CD14-positive monocyte (primary cell): ENCODE results near the gene RNF180. TPM values are rescaled to one million over a fixed set of nuclear protein-coding genes. Genes with fewer than 3 reads are reported as not detected.

Experiments used
- DNase-seq, 3 donors: peaks; one replicate each; pipeline ENCODE4 v3.0.0-alpha.2; 2011 to 2022
- H2AFZ ChIP-seq: 2 replicates; pipeline ENCODE4 v1.6.0; 2012; ENCODE audit warnings: mild to moderate bottlenecking, low read depth, low read length, inconsistent platforms; ENCODE audit not compliant: insufficient read depth, poor library complexity, severe bottlenecking
- H3K27ac ChIP-seq, 2 donors: 1 replicate in 1 of 2; 2 replicates in 1 of 2; pipeline ENCODE4 v1.5.1; 2012 to 2013; ENCODE audit warnings: low read length in 2 of 2, control low read depth in 1 of 2, inconsistent platforms in 1 of 2, low read depth in 1 of 2, mild to moderate bottlenecking in 1 of 2
- H3K27me3 ChIP-seq, 2 donors: one replicate each; pipeline versions ENCODE4 v1.6.0 to v1.6.1; 2011 to 2013; ENCODE audit warnings: low read length in 2 of 2; ENCODE audit not compliant: control insufficient read depth in 2 of 2, insufficient read depth in 2 of 2
- H3K36me3 ChIP-seq, 2 donors: replicated peaks in 1 of 2; 1 replicate in 1 of 2; 2 replicates in 1 of 2; pipeline versions ENCODE4 v1.5.1 to v1.6.1; 2012 to 2013; ENCODE audit warnings: low read length in 2 of 2, control low read depth in 1 of 2, inconsistent platforms in 1 of 2, mild to moderate bottlenecking in 1 of 2; ENCODE audit not compliant: insufficient read depth in 2 of 2, control insufficient read depth in 1 of 2
- H3K4me1 ChIP-seq, 2 donors: 1 replicate in 1 of 2; 2 replicates in 1 of 2; pipeline versions ENCODE4 v1.5.1 to v1.6.1; 2012 to 2013; ENCODE audit warnings: low read length in 2 of 2, control low read depth in 1 of 2, inconsistent platforms in 1 of 2, mild to moderate bottlenecking in 1 of 2, moderate library complexity in 1 of 2; ENCODE audit not compliant: insufficient read depth in 2 of 2, control insufficient read depth in 1 of 2
- H3K4me2 ChIP-seq: replicated peaks from 2 replicates; pipeline ENCODE3; 2012; ENCODE audit warnings: low read length, moderate library complexity, mild to moderate bottlenecking; ENCODE audit not compliant: poor library complexity, severe bottlenecking; ENCODE audit errors: extremely low read depth
- H3K4me3 ChIP-seq, 3 experiments: fragments of 200-600 bp in 1 of 3; sonication (generic) in 1 of 3; replicated peaks in 1 of 3; 1 replicate in 2 of 3; 2 replicates in 1 of 3; pipeline ENCODE4 v1.5.1; 2011 to 2013; ENCODE audit warnings: low read length in 3 of 3, mild to moderate bottlenecking in 3 of 3, control low read depth in 2 of 3, low read depth in 2 of 3, inconsistent platforms in 1 of 3, moderate library complexity in 1 of 3
- H3K79me2 ChIP-seq: 2 replicates; pipeline ENCODE4 v1.6.0; 2012; ENCODE audit warnings: mild to moderate bottlenecking, control low read depth, inconsistent platforms, low read length, moderate library complexity; ENCODE audit not compliant: insufficient read depth
- H3K9ac ChIP-seq: 2 replicates; pipeline ENCODE4 v1.6.0; 2017; ENCODE audit warnings: low read length, mild to moderate bottlenecking; ENCODE audit not compliant: insufficient read depth, poor library complexity, severe bottlenecking
- H3K9me3 ChIP-seq, 2 donors: replicated peaks in 1 of 2; 1 replicate in 1 of 2; 2 replicates in 1 of 2; pipeline versions ENCODE4 v1.5.1 to v1.6.1; 2012 to 2013; ENCODE audit warnings: low read length in 2 of 2, control low read depth in 1 of 2; ENCODE audit not compliant: control insufficient read depth in 1 of 2, insufficient read depth in 1 of 2
- H4K20me1 ChIP-seq: 2 replicates; pipeline ENCODE4 v1.6.0; 2012; ENCODE audit warnings: mild to moderate bottlenecking, low read length, control low read depth, moderate library complexity; ENCODE audit not compliant: insufficient read depth
- H3K27ac Mint-ChIP-seq, 7 donors: one replicate each; pipeline ENCODE4 v1.8.0; 2020; ENCODE audit warnings: mild to moderate bottlenecking in 7 of 7, mixed read lengths in 7 of 7, moderate library complexity in 6 of 7, inconsistent platforms in 2 of 7
- H3K27me3 Mint-ChIP-seq, 3 donors: one replicate each; pipeline ENCODE4 v1.8.0; 2021 to 2022; ENCODE audit warnings: low read depth in 3 of 3, mild to moderate bottlenecking in 3 of 3, mixed read lengths in 3 of 3, moderate library complexity in 3 of 3, inconsistent platforms in 1 of 3
- H3K36me3 Mint-ChIP-seq, 2 donors: one replicate each; pipeline ENCODE4 v1.8.0; 2020; ENCODE audit warnings: mixed read lengths in 2 of 2, inconsistent platforms in 1 of 2, mild to moderate bottlenecking in 1 of 2
- H3K4me1 Mint-ChIP-seq: one replicate; pipeline ENCODE4 v1.8.0; 2020; ENCODE audit warnings: mild to moderate bottlenecking, mixed read lengths
- H3K4me3 Mint-ChIP-seq, 2 donors: one replicate each; pipeline ENCODE4 v1.8.0; 2020; ENCODE audit warnings: mild to moderate bottlenecking in 2 of 2, mixed read lengths in 2 of 2, moderate library complexity in 1 of 2
- H3K9me3 Mint-ChIP-seq, 7 donors: one replicate each; pipeline ENCODE4 v1.8.0; 2020 to 2022; ENCODE audit warnings: mixed read lengths in 7 of 7, mild to moderate bottlenecking in 6 of 7, moderate library complexity in 6 of 7, inconsistent platforms in 2 of 7
- WGBS: methylation state at CpG from one replicate; pipeline ENCODE4 v1.1.5; 2013; ENCODE audit warnings: missing lambda C conversion rate; ENCODE audit not compliant: insufficient coverage; 5-methylcytosine and 5-hydroxymethylcytosine counted together
- intact Hi-C, 2 donors: fragments of 100-400 bp; cut with micrococcal nuclease; formaldehyde crosslinking; loops; one replicate each; pipeline versions ENCODE4 v1.15.0 to v1.15.1; 2023
- polyA plus RNA-seq, 3 donors: library from polyadenylated mRNA; depleted of rRNA in 1 of 3; unstranded in 2 of 3; stranded (reverse) in 1 of 3; fragments of 300-500 nt in 2 of 3; fragments of >200 nt in 1 of 3; fragmentation: Illumina TruSeq in 2 of 3; gene quantifications; 1 replicate in 2 of 3; 2 replicates in 1 of 3; pipeline ENCODE4 v1.2.3, GENCODE V29; 2012 to 2021
- TF ChIP-seq, protein P1 (sequence below): fragments of 200-600 bp; IDR thresholded peaks from one replicate; pipeline ENCODE4 v1.8.0; 2022; ENCODE audit warnings: antibody characterized with exemption, mild to moderate bottlenecking

RNF180 gene
- polyA plus RNA-seq, 3 donors = not detected

DNA sequence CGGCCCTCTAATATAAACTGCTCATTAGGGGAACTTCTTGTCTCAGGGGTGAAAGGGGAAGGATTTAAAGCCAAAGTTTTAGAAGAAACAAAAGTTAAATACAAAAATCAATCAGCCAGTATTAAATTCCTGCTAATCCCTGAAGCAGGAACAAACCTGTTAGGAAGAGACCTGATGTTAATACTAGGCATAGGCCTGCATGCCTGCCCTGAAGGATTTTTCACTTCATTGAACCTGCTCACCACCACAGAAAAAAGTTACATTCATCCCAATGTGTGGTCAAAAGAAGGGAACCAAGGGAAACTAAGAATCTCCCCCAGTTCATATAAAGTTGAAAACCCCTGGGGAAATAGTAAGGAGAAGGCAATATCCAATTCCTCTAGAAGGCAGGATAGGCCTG, 9.4 kb upstream of the RNF180 start:
- H4K20me1 ChIP-seq = no peaks in the 10 kb centered on the region
- intact Hi-C loops = no loop called here
- H3K9me3 Mint-ChIP-seq = peaks cover 6 to 21% (median 13%) of the 10 kb centered on the region in 7 donors

DNA sequence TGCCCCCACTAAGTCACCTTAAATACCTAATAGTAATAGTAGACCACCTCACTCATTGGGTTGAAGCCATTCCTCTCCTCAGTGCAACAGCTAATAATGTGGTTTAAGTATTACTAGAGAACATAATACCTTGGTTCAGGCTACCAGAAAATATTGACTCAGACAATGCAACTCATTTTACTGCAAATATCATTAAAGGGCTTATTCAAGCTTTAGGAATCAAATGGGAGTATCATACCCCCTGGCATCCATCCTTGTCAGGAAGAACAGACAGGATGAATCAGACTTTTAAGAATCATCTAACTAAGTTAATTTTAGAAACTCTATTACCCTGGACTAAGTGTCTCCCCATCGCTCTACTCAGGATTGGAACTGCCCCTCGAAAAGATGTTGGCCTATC, 6.8 kb upstream of the RNF180 start:
- TF ChIP-seq, protein P1, sequence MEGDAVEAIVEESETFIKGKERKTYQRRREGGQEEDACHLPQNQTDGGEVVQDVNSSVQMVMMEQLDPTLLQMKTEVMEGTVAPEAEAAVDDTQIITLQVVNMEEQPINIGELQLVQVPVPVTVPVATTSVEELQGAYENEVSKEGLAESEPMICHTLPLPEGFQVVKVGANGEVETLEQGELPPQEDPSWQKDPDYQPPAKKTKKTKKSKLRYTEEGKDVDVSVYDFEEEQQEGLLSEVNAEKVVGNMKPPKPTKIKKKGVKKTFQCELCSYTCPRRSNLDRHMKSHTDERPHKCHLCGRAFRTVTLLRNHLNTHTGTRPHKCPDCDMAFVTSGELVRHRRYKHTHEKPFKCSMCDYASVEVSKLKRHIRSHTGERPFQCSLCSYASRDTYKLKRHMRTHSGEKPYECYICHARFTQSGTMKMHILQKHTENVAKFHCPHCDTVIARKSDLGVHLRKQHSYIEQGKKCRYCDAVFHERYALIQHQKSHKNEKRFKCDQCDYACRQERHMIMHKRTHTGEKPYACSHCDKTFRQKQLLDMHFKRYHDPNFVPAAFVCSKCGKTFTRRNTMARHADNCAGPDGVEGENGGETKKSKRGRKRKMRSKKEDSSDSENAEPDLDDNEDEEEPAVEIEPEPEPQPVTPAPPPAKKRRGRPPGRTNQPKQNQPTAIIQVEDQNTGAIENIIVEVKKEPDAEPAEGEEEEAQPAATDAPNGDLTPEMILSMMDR = no peak
- WGBS = 100% methylated on average over 1 of the region's 2 CpGs
- intact Hi-C loops = no loop called here
- Mint-ChIP-seq H3K4me1 (peaks cover 5% of the 10 kb centered on the region), H3K4me3 (no peak overlapping the region), H3K9me3 (peaks cover 0 to 15% (median 6%) of the 10 kb centered on the region in 7 donors), H3K27ac (no peak overlapping the region), H3K36me3 (no peaks in the 10 kb centered on the region), H3K27me3 (peaks cover 4 to 12% (median 8%) of the 10 kb centered on the region in 3 donors)
- Histone ChIP-seq H3K4me2 (no peak overlapping the region), H3K27me3 (peaks cover 8 to 14% of the 10 kb centered on the region in 2 donors), H2AFZ (no peak overlapping the region), H3K4me3 (no peak overlapping the region), H3K9me3 (peaks cover 3 to 7% of the 10 kb centered on the region in 2 donors), H3K27ac (no peak overlapping the region), H3K4me1 (no peaks in the 10 kb centered on the region), H4K20me1 (no peaks in the 10 kb centered on the region), H3K36me3 (no peaks in the 10 kb centered on the region), H3K9ac (no peak overlapping the region), H3K79me2 (no peaks in the 10 kb centered on the region)
- DNase-seq = no peak

More for the DNA sequence above, 9.4 kb upstream of the RNF180 start:
- no peaks in the 10 kb centered on the region for H3K79me2 ChIP-seq
- Mint-ChIP-seq H3K4me3 (no peak overlapping the region), H3K4me1 (peaks cover under 1% of the 10 kb centered on the region), H3K27me3 (peaks cover 0 to 4% (median 3%) of the 10 kb centered on the region in 3 donors), H3K36me3 (no peaks in the 10 kb centered on the region), H3K27ac (no peak overlapping the region)
- H3K4me1 ChIP-seq = no peaks in the 10 kb centered on the region
- WGBS = no CpG with 5 or more reads among the region's 1 CpG
- no peaks in the 10 kb centered on the region for H3K27me3 ChIP-seq
- DNase-seq = no peak
- H3K36me3 ChIP-seq = no peaks in the 10 kb centered on the region
- peaks cover 8 to 13% of the 10 kb centered on the region in 2 donors for H3K9me3 ChIP-seq
- no peak overlapping the region for H3K9ac ChIP-seq
- no peak overlapping the region for H2AFZ ChIP-seq
- no peak overlapping the region for H3K4me3 ChIP-seq
- no peak overlapping the region for H3K27ac ChIP-seq
- TF ChIP-seq, protein P1 = no peak
- no peak overlapping the region for H3K4me2 ChIP-seq
